ENCODE measurements around the gene ROBO1. TPM values are rescaled to one million over a fixed set of nuclear protein-coding genes. Genes with fewer than 3 reads are reported as not detected.
"Not testable (repeated sequence)": the region's sequence is repeated elsewhere in the genome, so short reads cannot be mapped to it uniquely, and the experiment has no call there.

The ROBO1 gene
- total RNA-seq, 1 donor from 2014 or later: 169 TPM

- Histone ChIP-seq H3K4me2 (no peak overlapping the region), H3K4me1 (no peaks in the 10 kb centered on the region), H3K4me3 (no peak overlapping the region), H4K20me1 (ENCODE audit: low read depth) (no peaks in the 10 kb centered on the region), H3K79me2 (ENCODE audit: low read depth) (no peaks in the 10 kb centered on the region), H3K9ac (no peak overlapping the region), H3K27me3 (no peaks in the 10 kb centered on the region), H3K36me3 (no peaks in the 10 kb centered on the region), H3K27ac (no peak overlapping the region), H3K9me3 (ENCODE audit: low read depth) (no peaks in the 10 kb centered on the region), H3F3A (ENCODE audit: low read depth) (no peaks in the 10 kb centered on the region), H2AFZ (replicated peaks) (no peak overlapping the region)
- Mint-ChIP-seq H3K27me3 (ENCODE audit: insufficient read depth, low read depth) (no peaks in the 10 kb centered on the region), H3K27ac (no peak overlapping the region), H3K9me3 (peaks cover under 1% of the 10 kb centered on the region), H3K4me1 (no peaks in the 10 kb centered on the region), H3K36me3 (no peaks in the 10 kb centered on the region), H3K4me3 (no peak overlapping the region)
- TF ChIP-seq EZH2 (IDR thresholded peaks at IDR 0.05): no peak
- TF ChIP-seq, protein P1, sequence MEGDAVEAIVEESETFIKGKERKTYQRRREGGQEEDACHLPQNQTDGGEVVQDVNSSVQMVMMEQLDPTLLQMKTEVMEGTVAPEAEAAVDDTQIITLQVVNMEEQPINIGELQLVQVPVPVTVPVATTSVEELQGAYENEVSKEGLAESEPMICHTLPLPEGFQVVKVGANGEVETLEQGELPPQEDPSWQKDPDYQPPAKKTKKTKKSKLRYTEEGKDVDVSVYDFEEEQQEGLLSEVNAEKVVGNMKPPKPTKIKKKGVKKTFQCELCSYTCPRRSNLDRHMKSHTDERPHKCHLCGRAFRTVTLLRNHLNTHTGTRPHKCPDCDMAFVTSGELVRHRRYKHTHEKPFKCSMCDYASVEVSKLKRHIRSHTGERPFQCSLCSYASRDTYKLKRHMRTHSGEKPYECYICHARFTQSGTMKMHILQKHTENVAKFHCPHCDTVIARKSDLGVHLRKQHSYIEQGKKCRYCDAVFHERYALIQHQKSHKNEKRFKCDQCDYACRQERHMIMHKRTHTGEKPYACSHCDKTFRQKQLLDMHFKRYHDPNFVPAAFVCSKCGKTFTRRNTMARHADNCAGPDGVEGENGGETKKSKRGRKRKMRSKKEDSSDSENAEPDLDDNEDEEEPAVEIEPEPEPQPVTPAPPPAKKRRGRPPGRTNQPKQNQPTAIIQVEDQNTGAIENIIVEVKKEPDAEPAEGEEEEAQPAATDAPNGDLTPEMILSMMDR (IDR thresholded peaks at IDR 0.05): no peak
- no peak for TF ChIP-seq EZH2phosphoT487 (IDR thresholded peaks at IDR 0.05)
- no peak for DNase-seq (ENCODE audit: low spot score)
Measured at GRCh38 chr3:79808515-79808914, 40.7 kb upstream of the ROBO1 start.

GRCh38 chr3:79790177-79790576, 22.4 kb upstream of the ROBO1 start:
- H3K4me2 ChIP-seq; H3F3A ChIP-seq (ENCODE audit: low read depth); H3K79me2 ChIP-seq (ENCODE audit: low read depth); DNase-seq (ENCODE audit: low spot score); H3K27ac ChIP-seq; H3K27ac Mint-ChIP-seq; H3K4me1 Mint-ChIP-seq; H3K36me3 ChIP-seq; H4K20me1 ChIP-seq (ENCODE audit: low read depth); H3K27me3 Mint-ChIP-seq (ENCODE audit: insufficient read depth, low read depth); H3K9me3 Mint-ChIP-seq; H2AFZ ChIP-seq (replicated peaks); H3K36me3 Mint-ChIP-seq; H3K27me3 ChIP-seq; H3K4me1 ChIP-seq; H3K4me3 ChIP-seq; H3K4me3 Mint-ChIP-seq; H3K9ac ChIP-seq; H3K9me3 ChIP-seq (ENCODE audit: low read depth): not testable (repeated sequence)
- TF ChIP-seq, protein P1 (IDR thresholded peaks at IDR 0.05): peak; percentile 29

- Histone ChIP-seq H3K4me3 (no peak overlapping the region), H3K9ac (no peak overlapping the region), H3K36me3 (no peaks in the 10 kb centered on the region), H2AFZ (replicated peaks) (no peak overlapping the region), H3K4me2 (no peak overlapping the region), H3K79me2 (ENCODE audit: low read depth) (no peaks in the 10 kb centered on the region), H3K27me3 (peaks cover 18% of the 10 kb centered on the region), H3K4me1 (no peaks in the 10 kb centered on the region), H4K20me1 (ENCODE audit: low read depth) (no peaks in the 10 kb centered on the region), H3K27ac (no peak overlapping the region), H3K9me3 (ENCODE audit: low read depth) (no peaks in the 10 kb centered on the region), H3F3A (ENCODE audit: low read depth) (peaks cover 7% of the 10 kb centered on the region)
- no peak for DNase-seq (ENCODE audit: low spot score)
- Mint-ChIP-seq H3K4me1 (peaks cover 11% of the 10 kb centered on the region), H3K27me3 (ENCODE audit: insufficient read depth, low read depth) (peaks cover 9% of the 10 kb centered on the region), H3K4me3 (no peak overlapping the region), H3K9me3 (peaks cover 12% of the 10 kb centered on the region), H3K36me3 (peaks cover 2% of the 10 kb centered on the region), H3K27ac (no peak overlapping the region)
- TF ChIP-seq EZH2 (IDR thresholded peaks at IDR 0.05) (no peak), EZH2phosphoT487 (IDR thresholded peaks at IDR 0.05) (no peak)
- TF ChIP-seq, protein P1 (IDR thresholded peaks at IDR 0.05): no peak
Measured at GRCh38 chr3:79773291-79773690, 5.5 kb upstream of the ROBO1 start.

GRCh38 chr3:79769229-79769628, 1.4 kb upstream of the ROBO1 start:
- Histone ChIP-seq H2AFZ (replicated peaks) (no peak overlapping the region), H3K27ac (no peak overlapping the region), H3K4me1 (peaks cover 9% of the 10 kb centered on the region), H3F3A (ENCODE audit: low read depth) (peaks cover 18% of the 10 kb centered on the region), H3K4me2 (no peak overlapping the region), H3K27me3 (peaks cover 58% of the 10 kb centered on the region), H3K4me3 (no peak overlapping the region), H3K36me3 (no peaks in the 10 kb centered on the region), H3K9me3 (ENCODE audit: low read depth) (no peaks in the 10 kb centered on the region), H3K79me2 (ENCODE audit: low read depth) (no peaks in the 10 kb centered on the region), H4K20me1 (ENCODE audit: low read depth) (no peaks in the 10 kb centered on the region), H3K9ac (no peak overlapping the region)
- H3K9me3 Mint-ChIP-seq: peaks cover 10% of the 10 kb centered on the region
- no peak overlapping the region for H3K4me3 Mint-ChIP-seq
- DNase-seq (ENCODE audit: low spot score): no peak
- peaks cover 12% of the 10 kb centered on the region for H3K27me3 Mint-ChIP-seq (ENCODE audit: insufficient read depth, low read depth)
- TF ChIP-seq EZH2phosphoT487 (IDR thresholded peaks at IDR 0.05) (no peak), EZH2 (IDR thresholded peaks at IDR 0.05) (no peak)
- TF ChIP-seq, protein P1 (IDR thresholded peaks at IDR 0.05): no peak
- H3K4me1 Mint-ChIP-seq: peaks cover 20% of the 10 kb centered on the region
- H3K27ac Mint-ChIP-seq: no peak overlapping the region
- peaks cover 2% of the 10 kb centered on the region for H3K36me3 Mint-ChIP-seq
